T follicular helper cell (primary cell): ENCODE results near the gene FGF3.

Experiments
- DNase-seq: peaks from one replicate; pipeline ENCODE4 v3.0.0-alpha.2; 2020; ENCODE audit warnings: low read depth
- total RNA-seq, 2 experiments: gene quantifications; one replicate each; lab custom pipeline; 2026; lab: John Stamatoyannopoulos, UW

Gene FGF3
- total RNA-seq = 0 reads per million in 2 experiments

- no peak for DNase-seq
Measured at GRCh38 chr11:69818603-69819441, at the start of gene FGF3. FGF3 (minus strand) TSS chr11:69819416; CDS start chr11:69818933, 483 bp downstream.

GRCh38 chr11:69868871-69869270 is 49.7 kb upstream of the FGF3 start:
- no peak for DNase-seq

GRCh38 chr11:69868006-69868810 is 49.0 kb upstream of the FGF3 start:
- DNase-seq = no peak

GRCh38 chr11:69867076-69868005 is 48.1 kb upstream of the FGF3 start:
- no peak for DNase-seq

- DNase-seq = no peak
Measured at GRCh38 chr11:69866648-69867047, 47.4 kb upstream of the FGF3 start.

- DNase-seq = no peak
Measured at GRCh38 chr11:69865707-69866106, 46.5 kb upstream of the FGF3 start.

- DNase-seq = no peak
Measured at GRCh38 chr11:69864686-69865661, 45.8 kb upstream of the FGF3 start.

GRCh38 chr11:69863544-69864200 is 44.5 kb upstream of the FGF3 start:
- DNase-seq = no peak

GRCh38 chr11:69862797-69863543 is 43.8 kb upstream of the FGF3 start:
- no peak for DNase-seq

- no peak for DNase-seq
Measured at GRCh38 chr11:69862331-69862771, 43.1 kb upstream of the FGF3 start.

GRCh38 chr11:69861901-69862300 is 42.7 kb upstream of the FGF3 start:
- no peak for DNase-seq

GRCh38 chr11:69860796-69861445 is 41.7 kb upstream of the FGF3 start:
- DNase-seq = no peak

- DNase-seq = no peak
Measured at GRCh38 chr11:69860244-69860643, 41.0 kb upstream of the FGF3 start.

GRCh38 chr11:69859275-69859934 is 40.2 kb upstream of the FGF3 start:
- no peak for DNase-seq

- DNase-seq = no peak
Measured at GRCh38 chr11:69855421-69855820, 36.2 kb upstream of the FGF3 start.

GRCh38 chr11:69854713-69855112 is 35.5 kb upstream of the FGF3 start:
- no peak for DNase-seq

- no peak for DNase-seq
Measured at GRCh38 chr11:69852056-69852455, 32.8 kb upstream of the FGF3 start.

- no peak for DNase-seq
Measured at GRCh38 chr11:69848201-69848600, 29.0 kb upstream of the FGF3 start.
